GM23338 (cell line): Measurements from ENCODE around the gene GAL3ST2.
"Not testable (repeated sequence)": the region's sequence is repeated elsewhere in the genome, so short reads cannot be mapped to it uniquely, and the experiment has no call there.

Experiments used
- CREB1 ChIP-seq: fragments of 250-450 bp; sonication (Bioruptor Pico); IDR thresholded peaks from 2 replicates; pipeline ENCODE4 v1.5.0; 2020; ENCODE audit warnings: low read depth, mild to moderate bottlenecking, moderate library complexity
- EZH2 ChIP-seq: fragments of 200-600 bp; sonication (generic); IDR thresholded peaks from one replicate; pipeline ENCODE4 v1.8.0; 2017; ENCODE audit warnings: antibody characterized with exemption, mild to moderate bottlenecking, low read depth; ENCODE audit not compliant: unreplicated experiment
- EZH2phosphoT487 ChIP-seq: fragments of 200-600 bp; sonication (generic); IDR thresholded peaks from one replicate; pipeline ENCODE4 v1.8.1; 2018; ENCODE audit warnings: antibody characterized with exemption; ENCODE audit not compliant: unreplicated experiment
- JUNB ChIP-seq: IDR thresholded peaks from one replicate; pipeline ENCODE4 v1.6.1; 2016; ENCODE audit warnings: antibody characterized with exemption; ENCODE audit not compliant: unreplicated experiment
- NANOG ChIP-seq: IDR thresholded peaks from 2 replicates; pipeline ENCODE4 v1.6.1; 2016; ENCODE audit warnings: antibody characterized with exemption, borderline replicate concordance
- POLR2AphosphoS5 ChIP-seq: IDR thresholded peaks from 2 replicates; pipeline ENCODE4 v1.6.1; 2016; ENCODE audit warnings: antibody characterized with exemption, low read depth
- STAT1 ChIP-seq: IDR thresholded peaks from one replicate; pipeline ENCODE4 v1.6.1; 2016; ENCODE audit warnings: antibody characterized with exemption; ENCODE audit not compliant: unreplicated experiment
- ZNF114 ChIP-seq: fragments of 250-450 bp; sonication (Bioruptor Pico); IDR thresholded peaks from 2 replicates; pipeline ENCODE4 v1.5.0; 2020; ENCODE audit warnings: mild to moderate bottlenecking, moderate library complexity
- TF ChIP-seq, protein P1 (sequence below), 2 experiments: fragments of 200-600 bp in 1 of 2; sonication (generic) in 1 of 2; conservative IDR thresholded peaks; 2 replicates each; pipeline versions ENCODE4 v1.5.1 to v1.6.1; 2016 to 2017; ENCODE audit warnings: antibody characterized with exemption in 2 of 2, low read depth in 2 of 2, mild to moderate bottlenecking in 2 of 2, moderate library complexity in 1 of 2
- TF ChIP-seq, protein P2 (sequence below): IDR thresholded peaks from one replicate; pipeline ENCODE4 v1.6.1; 2018; ENCODE audit warnings: antibody characterized with exemption; ENCODE audit not compliant: unreplicated experiment

DNA sequence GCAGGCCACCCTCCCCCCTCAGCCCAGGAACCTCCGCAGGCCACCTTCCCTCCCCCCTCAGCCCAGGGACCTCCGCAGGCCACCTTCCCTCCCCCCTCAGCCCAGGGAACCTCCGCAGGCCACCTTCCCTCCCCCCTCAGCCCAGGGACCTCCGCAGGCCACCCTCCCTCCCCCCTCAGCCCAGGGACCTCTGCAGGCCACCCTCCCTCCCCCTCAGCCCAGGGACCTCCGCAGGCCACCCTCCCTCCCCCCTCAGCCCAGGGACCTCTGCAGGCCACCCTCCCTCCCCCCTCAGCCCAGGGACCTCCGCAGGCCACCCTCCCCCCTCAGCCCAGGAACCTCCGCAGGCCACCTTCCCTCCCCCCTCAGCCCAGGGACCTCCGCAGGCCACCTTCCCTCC lies 29.6 kb downstream of the GAL3ST2 start:
- TF ChIP-seq, protein P1, sequence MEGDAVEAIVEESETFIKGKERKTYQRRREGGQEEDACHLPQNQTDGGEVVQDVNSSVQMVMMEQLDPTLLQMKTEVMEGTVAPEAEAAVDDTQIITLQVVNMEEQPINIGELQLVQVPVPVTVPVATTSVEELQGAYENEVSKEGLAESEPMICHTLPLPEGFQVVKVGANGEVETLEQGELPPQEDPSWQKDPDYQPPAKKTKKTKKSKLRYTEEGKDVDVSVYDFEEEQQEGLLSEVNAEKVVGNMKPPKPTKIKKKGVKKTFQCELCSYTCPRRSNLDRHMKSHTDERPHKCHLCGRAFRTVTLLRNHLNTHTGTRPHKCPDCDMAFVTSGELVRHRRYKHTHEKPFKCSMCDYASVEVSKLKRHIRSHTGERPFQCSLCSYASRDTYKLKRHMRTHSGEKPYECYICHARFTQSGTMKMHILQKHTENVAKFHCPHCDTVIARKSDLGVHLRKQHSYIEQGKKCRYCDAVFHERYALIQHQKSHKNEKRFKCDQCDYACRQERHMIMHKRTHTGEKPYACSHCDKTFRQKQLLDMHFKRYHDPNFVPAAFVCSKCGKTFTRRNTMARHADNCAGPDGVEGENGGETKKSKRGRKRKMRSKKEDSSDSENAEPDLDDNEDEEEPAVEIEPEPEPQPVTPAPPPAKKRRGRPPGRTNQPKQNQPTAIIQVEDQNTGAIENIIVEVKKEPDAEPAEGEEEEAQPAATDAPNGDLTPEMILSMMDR (conservative IDR thresholded peaks at IDR 0.05; ENCODE audit: low read depth in 2 of 2) = not testable (repeated sequence)
- TF ChIP-seq EZH2; JUNB; POLR2AphosphoS5; STAT1; EZH2phosphoT487; CREB1; NANOG; ZNF114 (CRISPR knock-in tag): not testable (repeated sequence)
- TF ChIP-seq, protein P2, sequence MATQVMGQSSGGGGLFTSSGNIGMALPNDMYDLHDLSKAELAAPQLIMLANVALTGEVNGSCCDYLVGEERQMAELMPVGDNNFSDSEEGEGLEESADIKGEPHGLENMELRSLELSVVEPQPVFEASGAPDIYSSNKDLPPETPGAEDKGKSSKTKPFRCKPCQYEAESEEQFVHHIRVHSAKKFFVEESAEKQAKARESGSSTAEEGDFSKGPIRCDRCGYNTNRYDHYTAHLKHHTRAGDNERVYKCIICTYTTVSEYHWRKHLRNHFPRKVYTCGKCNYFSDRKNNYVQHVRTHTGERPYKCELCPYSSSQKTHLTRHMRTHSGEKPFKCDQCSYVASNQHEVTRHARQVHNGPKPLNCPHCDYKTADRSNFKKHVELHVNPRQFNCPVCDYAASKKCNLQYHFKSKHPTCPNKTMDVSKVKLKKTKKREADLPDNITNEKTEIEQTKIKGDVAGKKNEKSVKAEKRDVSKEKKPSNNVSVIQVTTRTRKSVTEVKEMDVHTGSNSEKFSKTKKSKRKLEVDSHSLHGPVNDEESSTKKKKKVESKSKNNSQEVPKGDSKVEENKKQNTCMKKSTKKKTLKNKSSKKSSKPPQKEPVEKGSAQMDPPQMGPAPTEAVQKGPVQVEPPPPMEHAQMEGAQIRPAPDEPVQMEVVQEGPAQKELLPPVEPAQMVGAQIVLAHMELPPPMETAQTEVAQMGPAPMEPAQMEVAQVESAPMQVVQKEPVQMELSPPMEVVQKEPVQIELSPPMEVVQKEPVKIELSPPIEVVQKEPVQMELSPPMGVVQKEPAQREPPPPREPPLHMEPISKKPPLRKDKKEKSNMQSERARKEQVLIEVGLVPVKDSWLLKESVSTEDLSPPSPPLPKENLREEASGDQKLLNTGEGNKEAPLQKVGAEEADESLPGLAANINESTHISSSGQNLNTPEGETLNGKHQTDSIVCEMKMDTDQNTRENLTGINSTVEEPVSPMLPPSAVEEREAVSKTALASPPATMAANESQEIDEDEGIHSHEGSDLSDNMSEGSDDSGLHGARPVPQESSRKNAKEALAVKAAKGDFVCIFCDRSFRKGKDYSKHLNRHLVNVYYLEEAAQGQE = not testable (repeated sequence)
